Fibroblast of gingiva (primary cell): ENCODE measurements around the gene USP1.

Experiments
- DNase-seq: peaks from one replicate; pipeline ENCODE4 v3.0.0-alpha.2; 2011; ENCODE audit warnings: low read depth

USP1 gene, protein sequence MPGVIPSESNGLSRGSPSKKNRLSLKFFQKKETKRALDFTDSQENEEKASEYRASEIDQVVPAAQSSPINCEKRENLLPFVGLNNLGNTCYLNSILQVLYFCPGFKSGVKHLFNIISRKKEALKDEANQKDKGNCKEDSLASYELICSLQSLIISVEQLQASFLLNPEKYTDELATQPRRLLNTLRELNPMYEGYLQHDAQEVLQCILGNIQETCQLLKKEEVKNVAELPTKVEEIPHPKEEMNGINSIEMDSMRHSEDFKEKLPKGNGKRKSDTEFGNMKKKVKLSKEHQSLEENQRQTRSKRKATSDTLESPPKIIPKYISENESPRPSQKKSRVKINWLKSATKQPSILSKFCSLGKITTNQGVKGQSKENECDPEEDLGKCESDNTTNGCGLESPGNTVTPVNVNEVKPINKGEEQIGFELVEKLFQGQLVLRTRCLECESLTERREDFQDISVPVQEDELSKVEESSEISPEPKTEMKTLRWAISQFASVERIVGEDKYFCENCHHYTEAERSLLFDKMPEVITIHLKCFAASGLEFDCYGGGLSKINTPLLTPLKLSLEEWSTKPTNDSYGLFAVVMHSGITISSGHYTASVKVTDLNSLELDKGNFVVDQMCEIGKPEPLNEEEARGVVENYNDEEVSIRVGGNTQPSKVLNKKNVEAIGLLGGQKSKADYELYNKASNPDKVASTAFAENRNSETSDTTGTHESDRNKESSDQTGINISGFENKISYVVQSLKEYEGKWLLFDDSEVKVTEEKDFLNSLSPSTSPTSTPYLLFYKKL

DNA sequence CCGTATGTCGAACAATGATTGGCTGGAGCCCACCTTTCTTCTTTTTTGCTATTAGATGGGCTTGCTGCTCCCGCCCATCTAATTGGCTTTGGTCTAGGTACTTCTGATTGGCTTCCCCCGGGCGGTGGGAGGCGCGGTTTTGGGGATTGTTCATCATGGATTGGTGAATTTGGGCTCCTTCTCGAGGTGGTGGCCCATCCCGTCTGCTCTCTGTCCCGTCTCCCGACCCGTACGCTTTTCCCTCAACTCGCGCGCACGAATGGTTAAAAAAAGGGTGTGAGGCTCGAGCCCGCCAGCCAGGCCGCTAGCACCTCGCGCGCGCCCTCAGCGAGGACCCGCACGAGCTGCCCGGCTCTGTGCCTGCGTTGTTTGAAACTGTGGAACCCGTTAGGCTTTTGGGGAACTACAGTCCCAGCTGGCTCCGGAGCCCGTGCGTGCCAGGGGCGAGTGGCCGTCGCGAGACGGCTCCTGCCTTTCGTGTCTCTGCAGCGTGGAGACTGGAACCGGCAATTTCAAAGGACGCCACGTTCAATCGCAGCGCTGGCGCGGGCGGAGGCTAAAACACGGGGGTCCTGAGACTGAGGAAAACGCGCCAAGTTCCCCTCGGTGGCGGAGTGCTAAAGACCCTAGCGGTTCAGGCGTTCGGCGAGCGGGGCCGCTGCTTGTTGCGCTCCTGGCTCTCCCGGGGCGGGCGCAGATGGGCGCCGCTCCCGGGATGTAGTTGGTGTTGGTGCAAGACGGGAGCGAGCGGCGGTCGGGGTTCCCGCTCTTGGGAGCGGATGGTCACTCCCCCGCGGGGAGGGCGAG lies at the start of gene USP1:
TSS of gene USP1 (plus strand) at position 584 of the 807 bp plus-strand sequence. CDS start 2,819 bp downstream, outside the sequence.
- peak; percentile 100 for DNase-seq

DNA sequence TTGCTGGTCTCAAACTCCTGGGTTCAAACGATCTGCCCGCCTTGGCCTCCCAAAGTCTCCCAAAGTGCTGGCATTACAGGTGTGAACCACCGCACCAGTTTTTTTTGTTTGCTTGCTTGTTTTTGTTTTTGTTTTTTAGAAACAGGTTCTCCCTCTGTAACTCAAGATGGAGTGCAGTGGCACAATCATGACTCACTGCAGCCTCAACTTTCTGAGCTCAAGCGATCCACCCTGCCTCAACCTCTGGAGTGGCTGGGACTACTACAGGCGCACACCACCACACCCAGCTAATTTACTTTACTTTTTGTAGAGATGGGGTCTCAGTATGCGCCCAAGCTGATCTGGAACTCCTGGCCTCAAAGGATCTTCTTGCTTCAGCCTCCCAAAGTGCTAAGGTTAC lies 47.3 kb upstream of the USP1 start:
- DNase-seq, result no peak

DNA sequence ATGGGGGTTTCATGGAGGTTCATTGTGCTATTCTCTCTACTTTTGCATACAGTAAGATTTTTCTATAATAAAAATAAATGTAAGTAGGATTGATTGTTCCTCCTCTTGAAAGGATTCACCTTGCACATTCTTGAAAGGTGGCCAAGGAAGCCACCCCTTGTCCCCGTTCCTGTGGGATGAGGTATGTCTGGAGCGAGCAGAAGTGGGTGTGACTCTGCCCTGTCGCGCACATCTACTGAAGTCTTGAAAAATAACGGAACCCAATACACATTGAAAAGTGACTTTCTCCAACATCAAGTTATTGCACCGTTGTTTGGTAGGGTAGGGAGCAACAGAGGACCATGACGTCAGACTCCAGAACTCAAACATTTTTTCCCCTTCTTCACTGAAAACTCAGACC lies 46.8 kb upstream of the USP1 start:
- DNase-seq, result no peak

DNA sequence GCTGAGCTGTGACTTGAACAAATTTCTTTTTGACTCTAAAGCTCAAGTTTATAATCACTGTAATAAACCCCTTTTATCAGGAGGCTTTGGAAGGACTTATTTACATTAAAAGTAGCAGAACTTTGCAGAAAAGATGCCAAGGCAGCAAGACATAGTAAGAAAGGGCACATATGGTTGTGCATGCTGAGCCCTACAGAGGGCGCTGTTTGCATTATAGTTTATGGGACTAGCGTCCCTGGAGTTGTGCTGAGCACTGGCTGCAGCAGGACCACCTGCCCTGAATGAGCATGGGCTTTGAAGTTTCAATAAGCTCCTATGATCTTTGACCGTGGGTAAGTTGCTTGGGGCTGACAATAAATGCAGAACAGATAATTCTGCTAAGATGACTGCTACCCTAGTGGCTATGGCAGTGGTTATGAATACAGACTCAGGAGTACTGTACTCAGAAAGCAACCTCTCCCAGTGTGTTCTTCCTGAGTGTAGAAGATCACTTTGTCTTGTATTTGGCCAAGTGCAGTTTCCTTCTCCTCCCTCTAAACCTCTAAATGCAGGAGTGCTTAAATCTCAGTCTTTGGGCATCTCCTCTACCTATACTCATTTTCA lies 45.4 kb upstream of the USP1 start:
- no peak for DNase-seq

DNA sequence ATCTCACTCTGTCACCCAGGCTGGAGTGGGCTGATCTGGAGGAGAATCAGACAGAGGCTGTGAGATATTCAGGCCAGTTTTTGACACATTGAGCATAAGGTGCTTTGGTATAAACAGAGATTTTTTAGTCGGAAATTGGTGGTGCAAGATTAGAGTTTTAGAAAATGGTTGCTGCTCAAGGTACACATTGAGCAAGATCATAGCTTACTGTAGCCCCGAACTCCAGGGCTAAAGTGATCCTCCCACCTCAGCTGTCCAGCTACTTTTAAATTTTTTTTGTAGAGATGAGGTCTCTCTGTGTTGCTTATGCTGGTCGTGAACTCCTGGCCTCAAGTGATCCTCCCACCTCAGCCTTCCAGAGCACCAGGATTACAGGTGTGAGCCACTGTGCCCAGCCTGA lies 43.9 kb upstream of the USP1 start:
- no peak for DNase-seq

DNA sequence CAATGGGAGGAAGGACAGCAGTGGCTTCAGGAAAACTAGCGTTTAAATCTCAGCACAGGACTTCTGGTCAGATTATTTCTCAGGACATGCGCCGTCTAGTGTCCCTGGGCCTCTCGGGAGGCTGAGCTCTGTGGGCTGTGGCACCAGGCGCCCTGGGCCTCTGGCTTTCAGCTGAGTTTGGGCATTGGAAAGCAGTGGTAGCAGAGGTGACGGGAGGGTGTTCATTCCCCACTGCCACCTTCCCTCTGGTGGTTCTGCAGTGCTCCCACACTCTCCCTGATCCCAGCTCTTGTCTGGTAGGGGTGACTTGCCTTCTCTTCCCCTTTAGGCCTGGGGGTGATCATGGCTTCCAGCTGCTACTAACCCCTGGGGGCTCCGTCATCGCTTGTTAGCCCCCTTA lies 42.2 kb upstream of the USP1 start:
- DNase-seq, result no peak

DNA sequence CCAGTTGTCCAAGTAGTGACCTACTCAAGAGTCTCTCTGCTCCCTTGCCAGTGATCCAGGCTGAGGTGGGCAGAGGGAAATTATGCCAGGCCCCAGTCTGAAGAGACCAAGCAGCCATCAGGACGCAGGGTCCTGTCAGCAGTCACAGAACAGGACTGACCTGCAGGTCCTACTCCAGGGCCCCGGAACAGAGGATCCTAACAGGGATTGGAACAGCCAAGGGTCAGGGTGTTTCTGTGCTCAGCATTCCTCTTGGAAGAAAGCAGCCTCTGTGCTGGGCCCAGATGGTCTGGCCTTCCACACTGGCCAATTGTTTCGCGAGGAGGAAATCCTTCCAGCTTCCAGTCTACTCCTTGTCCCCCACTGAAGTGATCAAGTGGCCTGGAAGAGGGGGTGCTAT lies 41.6 kb upstream of the USP1 start:
- no peak for DNase-seq

DNA sequence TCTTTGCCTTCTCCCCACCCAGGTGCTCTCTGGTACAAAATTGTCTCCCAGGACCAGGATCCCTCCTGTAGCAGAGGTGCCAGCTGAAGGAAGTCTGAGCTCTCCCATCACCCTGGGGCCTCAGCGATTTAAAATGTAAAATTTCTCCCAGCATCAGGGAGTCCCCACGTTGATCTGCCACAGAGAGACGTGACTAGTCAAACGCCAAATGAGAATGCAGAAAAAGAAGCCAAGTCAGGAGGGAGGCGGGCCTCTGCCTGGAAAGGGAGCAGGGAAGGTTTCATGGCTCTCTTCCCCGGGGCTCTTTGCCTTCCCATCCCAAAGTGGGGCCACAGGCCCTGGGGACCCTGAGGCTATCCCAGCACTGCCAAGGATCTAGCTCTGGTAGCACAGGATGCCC lies 40.0 kb upstream of the USP1 start:
- DNase-seq, result no peak

DNA sequence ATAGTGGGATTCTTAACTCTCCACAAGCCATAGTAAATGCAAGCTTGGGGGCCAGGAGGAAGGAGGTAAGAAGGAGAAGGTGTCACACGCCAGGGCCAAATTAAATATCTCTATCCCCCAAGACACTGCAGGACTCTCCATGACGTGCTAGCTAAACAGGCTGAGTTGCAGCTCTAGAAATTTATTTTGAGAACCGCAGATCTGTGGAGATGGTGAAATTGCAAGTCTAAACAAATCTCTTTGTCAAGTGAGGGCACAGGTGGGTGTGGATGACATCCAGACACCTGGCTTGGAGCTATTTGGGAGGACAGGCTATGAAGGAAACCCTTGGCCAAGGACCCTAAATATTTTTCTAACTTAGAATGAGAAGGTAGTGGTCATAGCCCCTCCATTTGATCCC lies 39.5 kb upstream of the USP1 start:
- DNase-seq, result no peak

DNA sequence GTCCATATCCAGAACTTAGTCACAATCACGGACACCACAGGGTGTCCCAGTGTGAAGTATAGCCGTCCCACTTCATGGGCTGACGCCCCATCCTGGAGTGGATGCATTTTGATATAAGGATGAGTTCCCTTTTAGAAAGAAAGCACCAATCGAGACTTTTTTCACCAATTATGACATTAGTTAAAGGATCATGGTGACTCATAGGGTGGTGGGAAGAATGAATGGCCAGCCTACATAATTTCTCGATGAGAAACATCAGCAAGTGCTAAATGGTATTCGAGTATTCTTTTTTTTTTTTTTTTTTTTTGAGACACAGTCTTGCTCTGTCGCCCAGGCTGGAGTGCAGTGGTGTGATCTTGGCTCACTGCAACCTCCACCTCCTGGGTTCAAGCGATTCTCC lies 38.5 kb upstream of the USP1 start:
- DNase-seq, result no peak

DNA sequence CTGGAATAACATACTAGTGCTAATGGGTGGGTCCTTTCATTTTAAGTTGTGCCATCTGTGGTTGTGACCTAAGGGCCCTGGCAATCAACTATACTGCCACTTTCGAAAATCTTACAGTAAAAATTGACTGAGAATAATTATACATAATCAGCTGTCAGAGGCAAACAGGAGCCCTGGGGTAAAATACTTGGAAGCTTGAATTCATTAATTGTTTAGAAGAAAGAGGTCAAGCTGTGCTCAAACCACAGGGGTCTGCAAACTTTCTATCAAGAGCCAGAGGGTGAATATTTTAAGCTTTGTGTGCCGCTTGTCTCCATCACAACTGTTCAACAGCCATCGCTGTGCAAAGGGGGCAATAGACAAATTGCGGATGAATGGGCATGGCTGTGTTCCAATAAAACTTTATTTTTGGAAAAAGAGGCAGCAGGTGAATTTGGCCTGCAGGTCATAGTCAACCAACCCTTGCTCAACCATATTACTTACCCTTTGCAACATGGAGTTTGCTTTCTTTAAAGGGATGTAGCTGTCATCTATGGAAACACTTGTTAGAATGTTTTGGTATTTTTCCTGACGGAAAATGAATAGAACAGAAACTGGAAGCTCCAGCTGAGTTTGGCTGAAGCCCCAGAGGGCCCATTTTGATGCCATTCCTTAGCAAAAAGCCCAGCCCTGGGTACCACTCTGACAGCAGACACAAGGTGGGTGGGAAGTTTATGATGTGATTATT lies 35.7 kb upstream of the USP1 start:
- DNase-seq, result no peak

DNA sequence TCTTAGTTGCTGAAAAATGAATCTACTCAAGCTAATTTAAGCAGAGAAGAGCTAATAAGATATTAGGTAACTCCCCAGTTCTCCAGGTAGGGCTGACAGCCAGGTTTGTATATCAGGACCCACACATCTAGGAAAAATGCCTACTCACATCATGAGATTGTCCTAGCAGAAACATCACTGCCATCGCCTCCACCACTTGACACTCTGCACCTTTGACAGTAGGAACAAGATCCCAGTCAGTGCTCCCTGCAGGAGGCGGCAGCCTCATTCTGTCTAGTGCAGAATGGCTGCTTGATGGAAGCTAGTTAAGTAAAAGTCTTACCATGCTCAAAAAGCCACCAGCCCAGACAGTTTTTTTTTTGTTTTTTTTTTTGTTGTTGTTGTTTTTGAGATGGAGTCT lies 31.6 kb upstream of the USP1 start:
- DNase-seq, result no peak

DNA sequence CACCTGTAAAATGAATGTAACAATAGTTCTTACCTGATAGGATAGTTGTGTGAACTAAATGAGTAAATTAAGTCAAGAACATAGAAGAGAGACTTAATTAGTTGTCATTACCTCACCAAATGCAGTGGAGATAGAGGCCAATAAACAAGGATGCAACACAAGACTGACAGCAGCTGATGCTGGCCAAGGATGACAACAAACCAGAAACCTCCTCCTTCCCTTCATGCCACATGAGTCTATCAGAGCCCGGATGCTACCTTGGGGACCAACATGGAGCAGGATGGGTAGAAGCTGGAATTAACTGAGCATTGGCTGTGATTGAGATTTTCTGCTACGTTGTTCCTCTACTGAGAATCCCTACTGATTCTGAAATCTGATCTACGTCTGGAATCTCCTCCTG lies 30.3 kb upstream of the USP1 start:
- DNase-seq, result no peak

DNA sequence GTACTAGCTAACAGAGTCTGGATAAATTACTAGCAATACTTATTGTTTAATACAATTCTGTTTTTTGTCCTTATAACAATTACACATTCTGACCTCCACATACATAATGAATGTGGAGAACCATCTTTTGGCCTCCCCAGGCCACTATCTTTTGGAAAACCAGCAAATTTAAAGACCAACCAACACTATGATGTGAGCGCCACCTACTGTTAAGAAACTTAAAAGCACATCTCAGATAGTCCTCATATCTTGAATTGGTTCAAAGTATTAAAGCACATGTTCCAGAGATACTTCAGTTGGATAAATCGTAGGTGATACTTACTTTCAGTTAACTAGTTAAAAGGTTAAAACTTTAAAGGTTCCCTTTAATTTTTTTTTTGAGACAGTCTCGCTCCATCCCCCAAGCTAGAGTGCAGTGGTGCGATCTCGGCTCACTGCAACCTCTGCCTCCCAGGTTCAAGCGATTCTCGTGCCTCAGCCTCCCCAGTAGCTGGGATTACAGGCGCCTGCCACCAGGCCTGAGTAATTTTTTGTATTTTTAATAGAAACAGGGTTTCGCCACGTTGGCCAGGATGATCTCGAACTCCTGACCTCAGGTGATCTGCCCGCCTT lies 29.3 kb upstream of the USP1 start:
- DNase-seq, result peak; percentile 42

DNA sequence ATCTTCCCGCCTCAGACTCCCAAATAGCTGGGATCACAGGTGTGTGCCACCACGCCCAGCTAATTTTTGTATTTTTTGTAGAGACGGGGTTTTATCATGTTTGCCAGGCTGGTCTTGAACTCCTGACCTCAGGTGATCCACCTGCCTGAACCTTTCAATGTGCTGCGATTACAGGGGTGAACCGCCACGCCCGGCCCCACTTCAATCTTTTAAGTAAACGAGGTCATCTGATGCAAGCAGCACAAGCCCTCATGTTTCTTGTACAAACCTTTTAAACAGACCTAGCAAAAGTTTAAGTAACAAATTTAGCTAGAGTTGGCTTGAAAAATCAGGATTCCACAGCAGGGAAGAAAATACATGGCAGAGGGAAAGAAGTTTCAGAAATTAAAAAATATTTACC lies 21.2 kb upstream of the USP1 start:
- no peak for DNase-seq

DNA sequence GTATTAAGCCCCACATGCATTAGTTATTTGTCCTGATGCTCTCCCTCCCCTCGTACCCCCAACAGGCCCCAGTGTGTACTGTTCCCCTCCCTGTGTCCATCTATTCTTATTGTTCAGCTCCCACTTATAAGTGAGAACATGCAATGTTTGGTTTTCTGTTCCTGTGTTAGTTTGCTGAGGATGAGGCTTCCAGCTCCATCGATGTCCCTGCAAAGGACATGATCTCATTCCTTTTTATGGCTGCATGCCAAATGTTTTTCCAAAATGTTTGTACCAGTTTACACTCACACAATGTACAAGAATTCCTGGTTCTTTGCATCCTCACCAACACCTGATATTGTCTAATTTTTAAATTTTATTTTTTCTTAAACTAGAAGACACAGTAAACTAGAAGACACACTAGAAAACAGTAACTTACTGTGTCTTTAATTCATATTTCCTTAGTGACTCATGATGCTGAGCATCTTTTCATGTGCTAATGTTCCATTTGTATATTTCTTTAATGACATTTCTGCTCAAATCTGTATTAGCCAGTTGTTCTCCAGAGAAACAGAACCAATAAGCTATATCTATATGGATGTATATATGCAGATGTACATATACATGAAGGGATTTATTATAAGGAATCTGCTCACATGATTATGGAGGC lies 19.4 kb upstream of the USP1 start:
- DNase-seq, result no peak

DNA sequence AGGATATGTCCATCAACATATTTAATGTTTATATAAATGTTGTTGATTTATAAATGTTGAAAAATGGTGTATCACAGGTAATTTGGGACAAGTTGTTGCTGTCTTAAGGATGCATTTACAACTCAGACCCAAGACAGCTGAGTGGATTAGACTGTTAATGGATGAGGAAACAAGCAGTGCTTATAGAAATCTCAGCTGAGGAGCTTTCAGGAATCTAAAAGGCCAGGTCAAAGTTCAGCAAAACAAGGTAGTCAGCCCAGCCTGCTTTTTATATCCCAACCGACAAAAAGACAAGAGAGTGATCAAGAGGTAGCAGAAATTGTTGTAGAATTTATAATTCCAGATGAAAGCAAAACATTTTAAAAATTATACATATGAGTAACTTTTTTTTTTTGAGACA lies 16.6 kb upstream of the USP1 start:
- no peak for DNase-seq

DNA sequence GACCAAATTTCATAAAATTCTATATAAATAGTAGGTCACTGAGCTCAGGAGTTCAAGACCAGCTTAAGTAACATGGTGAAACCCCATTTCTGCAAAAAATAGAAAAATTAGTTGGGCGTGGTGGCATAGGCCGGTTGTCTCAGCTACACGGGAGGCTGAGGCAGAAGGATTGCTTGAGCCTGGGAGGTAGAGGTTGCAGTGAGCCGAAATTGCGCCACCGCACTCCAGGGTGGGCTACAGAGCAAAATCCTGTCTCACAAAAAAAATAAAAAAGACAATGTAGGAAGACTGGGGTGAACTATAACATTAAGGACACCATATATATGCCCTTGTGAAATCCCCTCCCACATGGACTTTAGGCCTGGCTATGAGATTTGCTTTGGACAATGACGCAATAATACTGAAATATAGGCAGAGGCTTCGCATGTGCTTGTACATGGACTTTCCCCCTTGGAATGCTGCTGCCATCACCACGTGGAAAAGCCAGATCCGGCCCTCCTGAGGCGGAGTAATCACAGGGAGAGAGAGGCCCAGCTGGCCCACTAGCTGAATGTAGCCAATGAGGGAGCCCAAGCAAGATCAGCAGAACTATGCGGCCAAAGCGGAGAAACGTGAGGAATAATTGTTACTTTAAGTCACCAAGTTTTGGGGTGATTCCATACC lies 13.1 kb upstream of the USP1 start:
- no peak for DNase-seq

DNA sequence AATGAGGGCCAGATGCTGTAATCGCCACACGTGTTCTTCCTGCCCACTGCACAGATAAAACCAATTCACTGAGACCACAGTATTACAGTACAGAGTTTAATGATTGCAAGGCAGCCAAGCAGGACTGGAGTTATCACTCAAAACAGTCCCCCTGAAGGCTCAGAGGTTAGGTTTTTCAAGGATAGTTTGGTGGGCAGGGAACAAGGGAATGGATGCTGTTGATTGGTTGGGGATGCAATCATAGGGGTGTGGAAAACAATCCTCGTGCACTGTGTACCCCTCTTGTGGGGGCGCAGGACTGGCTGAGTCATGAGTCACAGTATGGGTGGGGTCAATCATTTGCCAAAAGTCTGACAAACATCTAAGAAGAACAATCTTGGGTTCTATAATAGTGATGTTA lies 12.4 kb upstream of the USP1 start:
- DNase-seq, result no peak

DNA sequence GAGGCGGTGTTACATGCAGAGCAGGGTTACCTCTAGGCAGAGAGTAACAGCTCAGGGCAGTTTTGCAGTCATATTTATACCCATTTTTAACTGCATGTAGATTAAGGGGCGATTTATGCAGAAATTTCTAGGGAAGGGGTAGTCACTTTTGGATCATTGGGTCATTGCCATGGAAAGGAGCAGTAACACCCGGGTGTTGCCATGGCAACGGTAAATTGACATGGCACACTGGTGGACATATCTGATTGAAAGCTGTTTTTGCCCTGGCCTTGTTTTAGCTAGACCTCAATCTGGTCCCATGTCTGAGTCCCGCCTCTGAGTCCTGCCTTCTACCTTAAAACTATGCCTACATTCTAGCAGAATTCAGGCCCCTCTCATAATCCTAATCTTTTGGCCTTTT lies 11.8 kb upstream of the USP1 start:
- DNase-seq, result no peak
